IMR-90 (cell line): ENCODE measurements around the gene EMC9. TPM values are rescaled to one million over a fixed set of nuclear protein-coding genes. Genes with fewer than 3 reads are reported as not detected.

Source experiments
- ATAC-seq: fragments of 200-7000 bp; cut with Tn5 transposase; 2 replicates; pipeline ENCODE4 v1.9.1; 2020; ENCODE audit warnings: low read depth, mild to moderate bottlenecking, moderate library complexity
- BruUV-seq: library from RNA; stranded (reverse); fragments of 400-500 nt; replicated peaks from 2 replicates; lab custom pipeline; 2021; lab: Mats Ljungman, UMichigan
- CTCF ChIA-PET: fragments of 300-600 bp; formaldehyde crosslinking; extraction: SDS; loops from one replicate; lab custom pipeline; 2021; ENCODE audit warnings: antibody characterized with exemption; lab: Yijun Ruan, JAX
- POLR2A ChIA-PET: fragments of 300-600 bp; sonication (Branson Sonifier 250); formaldehyde crosslinking; loops from one replicate; lab custom pipeline; 2022; ENCODE audit warnings: antibody characterized with exemption; ENCODE audit not compliant: unreplicated experiment; lab: Charles Lee
- DNase-seq: peaks from one replicate; pipeline ENCODE4 v3.0.0; 2013
- H2AFZ ChIP-seq: replicated peaks from 2 replicates; pipeline ENCODE3; 2013; ENCODE audit warnings: low read length, mild to moderate bottlenecking; ENCODE audit not compliant: poor library complexity
- H2AK5ac ChIP-seq: 2 replicates; pipeline ENCODE4 v1.6.1; 2013; ENCODE audit warnings: low read depth, low read length, inconsistent platforms
- H2AK9ac ChIP-seq: replicated peaks from 2 replicates; pipeline ENCODE3; 2013; ENCODE audit warnings: mild to moderate bottlenecking, low read depth, low read length, moderate library complexity; ENCODE audit not compliant: poor library complexity
- H2BK120ac ChIP-seq: 2 replicates; pipeline ENCODE4 v1.6.1; 2013; ENCODE audit warnings: low read depth, low read length, inconsistent platforms
- H2BK15ac ChIP-seq: 3 replicates; pipeline ENCODE4 v1.6.1; 2013; ENCODE audit warnings: low read depth, low read length, inconsistent platforms
- H2BK20ac ChIP-seq: 2 replicates; pipeline ENCODE4 v1.6.1; 2013; ENCODE audit warnings: low read depth, mild to moderate bottlenecking, inconsistent platforms, low read length, moderate library complexity
- H2BK5ac ChIP-seq: 2 replicates; pipeline ENCODE4 v1.6.1; 2013; ENCODE audit warnings: mild to moderate bottlenecking, low read depth, low read length, inconsistent platforms; ENCODE audit not compliant: poor library complexity, severe bottlenecking
- H3K14ac ChIP-seq: replicated peaks from 2 replicates; pipeline ENCODE4 v1.6.1; 2013; ENCODE audit warnings: low read depth, low read length, inconsistent platforms
- H3K18ac ChIP-seq: 2 replicates; pipeline ENCODE4 v1.6.1; 2013; ENCODE audit warnings: low read depth, low read length, control low read depth
- H3K23ac ChIP-seq: 2 replicates; pipeline ENCODE4 v1.6.1; 2013; ENCODE audit warnings: low read depth, low read length, inconsistent platforms
- H3K27ac ChIP-seq: 2 replicates; pipeline ENCODE4 v1.5.1; 2013; ENCODE audit warnings: mild to moderate bottlenecking, control low read depth, low read length; ENCODE audit not compliant: insufficient read depth
- H3K27me3 ChIP-seq: 2 replicates; pipeline ENCODE4 v1.6.1; 2013; ENCODE audit warnings: low read length; ENCODE audit not compliant: control insufficient read depth, insufficient read depth
- H3K36me3 ChIP-seq: 2 replicates; pipeline ENCODE4 v1.6.1; 2013; ENCODE audit warnings: low read length, mixed read lengths; ENCODE audit not compliant: control insufficient read depth, insufficient read depth
- H3K4ac ChIP-seq: 2 replicates; pipeline ENCODE4 v1.6.1; 2013; ENCODE audit warnings: low read depth, low read length, inconsistent platforms
- H3K4me1 ChIP-seq: 2 replicates; pipeline ENCODE4 v1.6.1; 2013; ENCODE audit warnings: low read length, mixed read lengths; ENCODE audit not compliant: control insufficient read depth, insufficient read depth
- H3K4me2 ChIP-seq: 2 replicates; pipeline ENCODE4 v1.6.1; 2013; ENCODE audit warnings: low read depth, mild to moderate bottlenecking, control low read depth, low read length, moderate library complexity
- H3K4me3 ChIP-seq: 2 replicates; pipeline ENCODE4 v1.5.1; 2013; ENCODE audit warnings: low read depth, mild to moderate bottlenecking, control low read depth, low read length, moderate library complexity; ENCODE audit not compliant: insufficient read depth
- H3K56ac ChIP-seq: 2 replicates; pipeline ENCODE4 v1.6.1; 2013; ENCODE audit warnings: low read length, inconsistent platforms; ENCODE audit not compliant: insufficient read depth; ENCODE audit errors: extremely low read depth
- H3K79me1 ChIP-seq, 2 experiments: 2 replicates each; pipeline ENCODE4 v1.6.1; 2013; ENCODE audit warnings: low read length in 2 of 2, inconsistent platforms in 1 of 2, low read depth in 1 of 2
- H3K9ac ChIP-seq: 2 replicates; pipeline ENCODE4 v1.6.1; 2013; ENCODE audit warnings: low read depth, low read length, control low read depth
- H3K9me1 ChIP-seq: 2 replicates; pipeline ENCODE4 v1.6.1; 2013; ENCODE audit warnings: low read length, inconsistent platforms; ENCODE audit not compliant: insufficient read depth
- H3K9me3 ChIP-seq: 2 replicates; pipeline ENCODE4 v1.6.1; 2013; ENCODE audit warnings: low read length; ENCODE audit not compliant: control insufficient read depth, insufficient read depth
- H4K20me1 ChIP-seq: 2 replicates; pipeline ENCODE4 v1.6.1; 2013; ENCODE audit warnings: low read length, inconsistent platforms; ENCODE audit not compliant: insufficient read depth
- H4K5ac ChIP-seq: 2 replicates; pipeline ENCODE4 v1.6.1; 2013; ENCODE audit warnings: mild to moderate bottlenecking, low read depth, low read length, control low read depth
- H4K8ac ChIP-seq, 2 experiments: 2 replicates each; pipeline ENCODE4 v1.6.1; 2013; ENCODE audit warnings: low read depth in 2 of 2, low read length in 2 of 2, control low read depth in 1 of 2, inconsistent platforms in 1 of 2
- H4K91ac ChIP-seq: 2 replicates; pipeline ENCODE4 v1.6.1; 2013; ENCODE audit warnings: low read depth, low read length, inconsistent platforms; ENCODE audit not compliant: insufficient read depth
- MAFK ChIP-seq: IDR thresholded peaks from 2 replicates; pipeline ENCODE4 v1.6.1; 2012; ENCODE audit warnings: low read depth, low read length, improper control_type of control experiment
- MAZ ChIP-seq: IDR thresholded peaks from 2 replicates; pipeline ENCODE4 v1.6.1; 2012; ENCODE audit warnings: low read depth, mild to moderate bottlenecking, low read length, improper control_type of control experiment, moderate library complexity, borderline replicate concordance
- RCOR1 ChIP-seq: IDR thresholded peaks from 2 replicates; pipeline ENCODE4 v1.6.1; 2012; ENCODE audit warnings: mild to moderate bottlenecking, low read length, improper control_type of control experiment; ENCODE audit not compliant: insufficient replicate concordance
- dilution Hi-C: fragments of 300-500 bp; cut with HindIII; formaldehyde crosslinking; loops from one replicate; pipeline ENCODE4 v1.14.3; 2018; ENCODE audit warnings: low sequenced_read_pairs; ENCODE audit not compliant: unreplicated experiment
- in situ Hi-C: fragments of 300-500 bp; cut with MboI; formaldehyde crosslinking; loops from 3 replicates; pipeline ENCODE4 v1.14.3; 2019; ENCODE audit warnings: low sequenced_read_pairs, inconsistent platforms, mixed read lengths
- intact Hi-C: fragments of 100-400 bp; cut with micrococcal nuclease; formaldehyde crosslinking; loops from 2 replicates; pipeline ENCODE4 v1.10.0; 2022
- polyA plus RNA-seq, 3 experiments: library from polyadenylated mRNA; depleted of rRNA; stranded (reverse); fragments of >200 nt; gene quantifications; 2 replicates each; pipeline ENCODE4 v1.2.3, GENCODE V29; 2012; ENCODE audit warnings: low replicate concordance in 1 of 3
- total RNA-seq: library from RNA; depleted of rRNA; stranded (reverse); fragments of >200 nt; gene quantifications from 2 replicates; pipeline ENCODE4 v1.2.3, GENCODE V29; 2012
- TF ChIP-seq, protein P1 (sequence below): fragments of 150-350 bp; IDR thresholded peaks from 2 replicates; pipeline ENCODE4 v1.6.1; 2017; ENCODE audit warnings: mild to moderate bottlenecking, antibody characterized with exemption, low read length, low read depth

EMC9 gene
- total and polyA plus RNA-seq, 2 of the 4 experiments (the other 2 are of a cell fraction) = 15.1 to 19.2 TPM

DNA sequence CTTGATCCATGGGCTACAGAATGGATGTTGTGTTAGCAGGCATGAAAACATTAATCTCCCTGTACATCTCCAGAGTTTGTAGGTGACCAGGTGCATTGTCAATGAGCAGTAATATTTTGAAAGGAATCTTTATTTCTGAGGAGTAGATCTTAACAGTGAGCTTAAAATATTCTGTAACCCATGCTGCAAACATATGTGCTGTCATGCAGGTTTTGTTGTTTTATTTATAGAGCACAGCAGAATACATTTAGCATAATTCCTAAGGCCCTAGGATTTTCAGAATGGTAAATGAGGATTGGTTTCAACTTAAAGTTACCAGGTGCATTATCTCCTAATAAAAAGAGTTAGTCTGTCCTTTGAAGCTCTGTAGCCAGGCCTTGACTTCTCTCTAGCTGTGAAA is 14.5 kb downstream of the EMC9 start:
- Histone ChIP-seq H3K18ac (no peak overlapping the region), H4K5ac (no peak overlapping the region), H3K27ac (no peak overlapping the region), H2BK5ac (no peak overlapping the region), H3K36me3 (peaks cover 8% of the 10 kb centered on the region), H3K9me3 (no peaks in the 10 kb centered on the region), H2AK5ac (no peak overlapping the region), H3K23ac (no peak overlapping the region), H3K9ac (no peak overlapping the region), H3K4me2 (no peak overlapping the region), H2BK120ac (no peak overlapping the region), H3K9me1 (no peaks in the 10 kb centered on the region), H3K4me1 (no peaks in the 10 kb centered on the region), H2AK9ac (no peak overlapping the region), H3K4me3 (no peak overlapping the region), H4K91ac (no peak overlapping the region), H3K56ac (no peak overlapping the region), H4K8ac (no peak overlapping the region), H3K79me1 (no peaks in the 10 kb centered on the region), H3K14ac (no peak overlapping the region), H2BK20ac (no peak overlapping the region), H2BK15ac (no peak overlapping the region), H4K20me1 (no peaks in the 10 kb centered on the region), H3K4ac (no peak overlapping the region), H2AFZ (no peak overlapping the region), H3K27me3 (no peaks in the 10 kb centered on the region)
- intact Hi-C loops = no loop called here
- no peak for TF ChIP-seq MAZ
- TF ChIP-seq MAFK = no peak
- TF ChIP-seq, protein P1, sequence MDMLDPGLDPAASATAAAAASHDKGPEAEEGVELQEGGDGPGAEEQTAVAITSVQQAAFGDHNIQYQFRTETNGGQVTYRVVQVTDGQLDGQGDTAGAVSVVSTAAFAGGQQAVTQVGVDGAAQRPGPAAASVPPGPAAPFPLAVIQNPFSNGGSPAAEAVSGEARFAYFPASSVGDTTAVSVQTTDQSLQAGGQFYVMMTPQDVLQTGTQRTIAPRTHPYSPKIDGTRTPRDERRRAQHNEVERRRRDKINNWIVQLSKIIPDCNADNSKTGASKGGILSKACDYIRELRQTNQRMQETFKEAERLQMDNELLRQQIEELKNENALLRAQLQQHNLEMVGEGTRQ = no peak
- no peak for TF ChIP-seq RCOR1
- BruUV-seq = no TSS peak
- dilution Hi-C loops = no loop called here
- ChIA-PET CTCF (interaction anchor here (0.7 kb wide), 1 partner anchor 9 kb away, joined by 3 read pairs; the partner anchor contains the start of gene PSME1), POLR2A (interaction anchor here (0.6 kb wide), 1 partner anchor 1302 kb away, joined by 3 read pairs; no protein-coding TSS in a partner anchor)
- DNase-seq (no peak), ATAC-seq (no peak)
- in situ Hi-C loops = loop anchor here (25.0 kb wide), 2 partner anchors 815 to 1040 kb away; partner anchors contain the start of genes ACIN1, BCL2L2, C14orf119 and PABPN1
